ENCODE results near the gene LIG1. TPM values are rescaled to one million over a fixed set of nuclear protein-coding genes. Genes with fewer than 3 reads are reported as not detected.

Gene LIG1
- total RNA-seq, 4 donors from 2014 or later = 17.7 to 33.3 (median 26.7) TPM

- no peak for TF ChIP-seq CTCF (IDR thresholded peaks at IDR 0.05)
- no peak for TF ChIP-seq POLR2A (IDR thresholded peaks at IDR 0.05)
- 99% methylated on average over 6 of the region's 6 CpGs for WGBS, 2 donors
- peaks cover 0 to 2% of the 10 kb centered on the region in 2 donors for H3K4me1 ChIP-seq
- no peak overlapping the region for H3K4me3 ChIP-seq (replicated peaks in 1 of 3)
- no peaks in the 10 kb centered on the region for H3K9me3 ChIP-seq
- no peaks in the 10 kb centered on the region for H3K27me3 ChIP-seq
- no peak overlapping the region for H3K27ac ChIP-seq
- intact Hi-C loops (cut with DNase I) = no loop called here
- no peaks in the 10 kb centered on the region for H3K36me3 ChIP-seq
- no peak for DNase-seq
Measured at GRCh38 chr19:48127561-48127960, 42.6 kb downstream of the LIG1 start.

GRCh38 chr19:48123907-48124651 lies 46.1 kb downstream of the LIG1 start:
- Histone ChIP-seq H3K27ac (no peak overlapping the region), H3K9me3 (no peaks in the 10 kb centered on the region), H3K4me3 (replicated peaks in 1 of 3) (no peak overlapping the region), H3K36me3 (no peaks in the 10 kb centered on the region), H3K4me1 (peaks cover 0 to 6% of the 10 kb centered on the region in 2 donors), H3K27me3 (no peaks in the 10 kb centered on the region)
- intact Hi-C loops (cut with DNase I) = no loop called here
- WGBS, 2 donors = 79 to 81% methylated on average over 12 of the region's 12 CpGs
- no peak for DNase-seq
- TF ChIP-seq POLR2A (IDR thresholded peaks at IDR 0.05) (no peak), CTCF (IDR thresholded peaks at IDR 0.05) (no peak)

GRCh38 chr19:48122421-48122820 lies 47.7 kb downstream of the LIG1 start:
- TF ChIP-seq CTCF (IDR thresholded peaks at IDR 0.05) = no peak
- no peak for TF ChIP-seq POLR2A (IDR thresholded peaks at IDR 0.05)
- no peak for DNase-seq
- H3K9me3 ChIP-seq = no peaks in the 10 kb centered on the region
- 64 to 71% methylated on average over 14 of the region's 14 CpGs for WGBS, 2 donors
- H3K27me3 ChIP-seq = no peaks in the 10 kb centered on the region
- intact Hi-C loops (cut with DNase I) = no loop called here
- H3K36me3 ChIP-seq = no peaks in the 10 kb centered on the region
- peak overlapping the region; percentile 2 to 45 (median 21) for H3K27ac ChIP-seq
- H3K4me1 ChIP-seq = peaks cover 0 to 6% of the 10 kb centered on the region in 2 donors
- H3K4me3 ChIP-seq (replicated peaks in 1 of 3) = no peak overlapping the region

GRCh38 chr19:48121909-48122371 lies 48.2 kb downstream of the LIG1 start:
- H3K9me3 ChIP-seq = no peaks in the 10 kb centered on the region
- 37 to 57% methylated on average over 10 of the region's 10 CpGs for WGBS, 2 donors

More at GRCh38 chr19:48121909-48122371, 48.2 kb downstream of the LIG1 start:
- Histone ChIP-seq H3K36me3 (no peaks in the 10 kb centered on the region), H3K27ac (peak overlapping the region; percentile 2 to 45 (median 45)), H3K4me1 (peaks cover 0 to 6% of the 10 kb centered on the region in 2 donors), H3K4me3 (replicated peaks in 1 of 3) (no peak overlapping the region), H3K27me3 (no peaks in the 10 kb centered on the region)
- DNase-seq = peak; percentile 62 to 68
- no peak for TF ChIP-seq POLR2A (IDR thresholded peaks at IDR 0.05)
- no peak for TF ChIP-seq CTCF (IDR thresholded peaks at IDR 0.05)
- intact Hi-C loops (cut with DNase I) = no loop called here
